Activated CD8-positive, alpha-beta memory T cell treated with anti-CD3 and anti-CD28 coated beads, Interleukin-2, amount 50 U/mL, for 4 hours (primary cell): ENCODE data around the gene FZD7.

Experiments
- DNase-seq: peaks from one replicate; pipeline ENCODE4 v3.0.0-alpha.2; 2020

The FZD7 gene

DNA sequence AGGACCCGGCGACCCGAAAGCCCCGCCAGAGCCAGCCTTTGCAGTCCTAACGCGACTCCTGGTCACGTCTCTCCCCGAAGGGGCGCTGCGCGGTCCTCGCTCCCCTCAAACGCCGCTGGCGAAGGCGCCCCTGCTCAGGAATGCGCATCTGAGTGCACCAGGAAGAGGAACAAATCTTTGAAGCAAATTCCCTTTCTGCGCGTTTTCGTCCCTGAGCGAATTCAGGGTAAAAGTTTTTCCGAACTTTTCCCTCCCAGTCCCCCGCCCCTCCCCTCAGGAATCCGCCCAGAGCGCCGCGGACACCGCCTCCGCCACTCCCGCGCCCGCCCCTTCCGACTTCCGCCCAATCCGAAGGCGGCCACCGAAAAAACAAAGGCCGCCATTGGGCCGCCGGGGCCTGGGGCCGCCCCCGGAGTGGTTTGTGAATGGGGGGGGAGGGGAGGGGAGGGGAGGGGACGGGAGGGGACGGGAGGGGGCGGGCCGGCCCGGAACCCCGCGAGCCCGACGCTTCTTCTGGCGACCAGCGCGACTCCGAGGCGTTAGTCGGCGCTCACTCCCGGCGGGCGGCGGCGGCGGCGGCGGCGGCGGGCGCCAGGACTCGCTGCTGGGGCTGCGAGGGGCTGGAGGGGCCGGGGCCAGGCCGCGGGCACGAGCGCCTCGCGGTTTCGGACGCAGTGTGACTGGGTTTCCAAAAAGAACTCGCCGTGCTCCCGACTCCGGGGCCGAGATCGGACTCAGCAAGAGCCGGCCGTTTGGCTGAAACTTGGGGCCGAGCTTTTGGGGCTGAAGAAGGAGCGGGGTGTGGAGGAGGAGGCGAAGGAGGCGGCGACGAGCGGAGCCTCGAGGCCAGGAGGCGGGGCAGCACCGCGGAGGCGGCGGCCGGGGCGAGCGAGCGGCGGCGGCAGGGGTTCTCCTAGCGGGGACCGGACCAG is at the start of gene FZD7:
Gene FZD7 (plus strand): TSS at position 539 of the 932 bp plus-strand sequence. CDS start 793 bp downstream, outside the sequence.
- DNase-seq = peak; percentile 81

- DNase-seq = no peak
Measured at GRCh38 chr2:201984333-201984732, 49.3 kb upstream of the FZD7 start.

- no peak for DNase-seq
Measured at GRCh38 chr2:201984800-201985525, 48.7 kb upstream of the FZD7 start.

GRCh38 chr2:201985728-201986462 is 47.8 kb upstream of the FZD7 start:
- DNase-seq = no peak

DNA sequence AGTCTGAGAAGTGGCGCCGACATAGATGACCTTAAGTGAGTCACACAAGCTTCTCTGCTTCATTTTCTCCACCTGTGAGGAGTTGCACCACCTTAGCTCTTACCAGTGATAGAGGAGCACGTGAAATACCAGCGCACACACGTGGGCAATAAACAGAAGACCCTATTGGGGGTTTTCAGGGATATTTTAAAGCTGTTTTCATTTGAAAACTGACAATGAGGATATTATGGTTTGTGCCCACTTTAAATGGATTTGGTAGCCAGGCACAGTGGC is 47.3 kb upstream of the FZD7 start:
- no peak for DNase-seq

DNA sequence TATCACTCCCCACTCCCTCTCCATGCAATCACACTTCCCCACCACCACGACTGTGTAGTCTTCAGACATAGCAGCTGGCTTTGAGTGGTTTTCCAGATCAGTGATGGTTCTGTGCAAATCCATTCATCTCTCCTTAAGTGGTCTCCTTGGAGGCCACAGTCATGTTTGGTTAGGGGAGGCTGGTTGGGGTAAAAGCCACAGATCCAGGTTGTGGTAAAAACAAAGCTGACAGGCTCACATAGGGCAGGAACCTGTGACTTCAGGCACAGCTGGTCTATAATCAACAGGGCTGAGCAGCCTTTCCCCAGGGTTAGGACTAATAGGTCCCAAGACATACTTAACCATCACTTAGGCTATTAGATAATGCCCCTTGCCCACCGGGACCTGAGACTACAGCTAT is 46.2 kb upstream of the FZD7 start:
- DNase-seq = no peak

DNA sequence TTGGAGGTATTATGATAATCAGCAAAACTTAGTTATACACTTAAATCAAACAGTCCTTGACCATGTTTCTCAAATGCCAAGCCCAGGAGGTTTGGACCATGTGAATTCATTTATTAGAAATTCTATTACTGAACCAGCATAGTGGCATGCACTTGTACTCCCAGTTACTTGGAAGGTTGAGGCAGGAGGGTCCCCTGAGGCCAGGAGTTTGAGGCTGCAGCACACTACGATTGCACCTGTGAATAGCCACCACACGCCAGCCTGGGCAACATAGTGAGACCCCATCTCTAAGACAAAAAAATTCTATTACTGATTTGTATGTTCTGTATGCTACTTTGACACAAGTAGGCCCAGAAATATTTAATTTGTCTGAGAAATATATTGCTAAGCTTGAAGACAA is 43.6 kb upstream of the FZD7 start:
- DNase-seq = no peak

DNA sequence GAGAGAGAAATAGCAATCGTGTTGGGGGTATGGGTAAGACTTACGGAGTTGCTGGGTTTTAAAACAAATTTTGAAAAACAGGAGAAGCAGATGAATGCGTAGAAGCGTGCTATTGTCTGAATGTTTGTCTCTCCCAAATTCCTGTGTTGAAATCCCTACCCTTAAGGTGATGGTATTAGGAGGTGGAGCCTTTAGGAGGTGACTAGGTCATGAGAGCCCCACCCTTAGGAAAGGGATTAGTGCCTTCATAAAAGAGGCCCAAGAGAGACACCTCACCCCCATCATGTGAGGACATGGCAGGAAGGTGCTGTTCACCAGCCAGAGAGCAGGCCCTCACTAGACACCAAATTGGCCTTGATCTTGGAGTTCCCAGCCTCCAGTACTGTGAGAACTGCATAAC is 40.7 kb upstream of the FZD7 start:
- no peak for DNase-seq

DNA sequence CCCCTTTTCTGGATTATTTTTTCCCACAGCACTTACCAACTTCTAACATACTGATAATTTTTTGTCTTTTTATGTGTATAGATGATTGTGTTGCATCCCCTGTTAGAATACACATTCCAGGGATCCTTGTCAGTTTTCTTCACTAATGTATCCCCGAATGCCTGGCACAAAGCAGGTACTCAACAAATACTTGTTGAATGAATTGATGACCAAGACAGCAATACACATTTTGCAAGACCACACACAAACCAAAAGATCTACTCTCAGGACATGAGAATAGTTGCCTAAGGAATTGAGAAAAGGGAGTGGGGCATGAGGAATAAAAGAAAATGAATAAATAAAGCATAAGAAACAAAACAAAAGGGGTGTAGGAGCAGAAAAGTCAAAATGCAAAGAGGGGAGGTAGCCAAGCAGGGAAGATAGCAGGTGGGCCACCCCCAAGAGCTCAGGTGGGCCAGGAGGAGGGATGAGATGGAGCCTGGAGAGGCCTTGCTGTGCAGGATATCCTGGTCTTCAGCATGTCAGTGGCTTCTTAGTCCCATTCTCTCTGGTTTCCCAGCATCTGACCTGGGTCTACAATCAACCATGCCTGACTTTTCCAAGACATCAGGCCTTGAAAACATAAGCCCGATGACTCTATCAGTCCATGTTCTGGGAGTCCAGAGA is 38.5 kb upstream of the FZD7 start:
- DNase-seq = no peak

DNA sequence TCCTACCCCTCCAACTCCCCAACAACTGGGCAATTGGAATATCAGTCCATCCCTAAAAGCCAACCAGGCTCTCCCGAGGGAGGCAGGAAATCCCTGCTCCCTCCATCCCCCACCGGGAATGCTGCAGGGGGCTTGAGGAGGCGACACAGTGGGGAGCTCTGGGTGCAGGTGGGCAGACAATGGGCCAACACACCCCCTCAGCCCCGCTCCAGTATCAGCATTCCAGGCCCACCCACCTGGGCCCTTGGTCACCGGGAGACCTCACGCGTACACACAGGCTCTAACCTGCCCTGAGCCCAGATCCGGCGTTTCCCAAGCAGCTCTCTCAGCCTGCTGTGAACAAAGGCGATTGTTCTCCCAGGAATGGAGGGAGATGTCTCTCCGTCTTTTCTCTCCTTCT is 37.6 kb upstream of the FZD7 start:
- no peak for DNase-seq

- DNase-seq = no peak
Measured at GRCh38 chr2:201996679-201997314, 36.9 kb upstream of the FZD7 start.

- no peak for DNase-seq
Measured at GRCh38 chr2:201999279-201999678, 34.4 kb upstream of the FZD7 start.

DNA sequence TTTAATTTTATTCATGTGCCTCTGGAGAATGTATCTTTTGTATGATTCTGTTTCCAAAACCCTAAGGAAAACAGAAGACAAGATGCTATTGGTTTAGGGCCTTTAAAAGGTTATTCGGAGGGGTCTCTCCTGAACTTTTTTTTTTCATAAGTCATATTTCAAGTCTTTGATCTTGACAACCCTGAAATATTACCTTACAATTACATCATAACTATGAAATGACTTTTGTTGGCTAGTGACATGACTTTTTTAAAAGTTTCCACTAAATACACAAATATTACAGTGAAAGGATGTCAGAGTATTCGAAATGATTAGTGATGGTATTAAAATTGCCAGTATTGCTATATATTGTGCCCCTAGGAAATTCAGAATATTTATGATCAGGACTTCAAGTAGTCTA is 31.8 kb upstream of the FZD7 start:
- DNase-seq = no peak

DNA sequence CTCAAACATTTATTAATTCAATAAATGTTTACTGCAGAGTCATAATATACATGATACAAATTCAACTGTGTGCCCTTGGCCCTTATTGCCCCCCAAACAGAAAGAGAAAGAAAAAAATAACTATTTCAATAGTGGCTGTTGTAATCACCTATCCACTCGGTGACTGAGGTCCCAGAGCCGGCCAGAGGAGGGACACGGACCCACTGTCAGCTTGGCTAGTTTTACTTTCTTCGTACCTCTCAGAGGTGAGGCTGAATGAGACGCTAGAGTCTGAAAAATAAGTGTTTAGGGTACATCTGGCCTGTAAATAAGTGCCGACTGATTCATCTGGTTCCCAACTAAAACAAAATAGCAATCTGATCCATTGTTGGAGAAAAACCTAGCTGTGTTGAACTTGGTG is 31.3 kb upstream of the FZD7 start:
- no peak for DNase-seq

DNA sequence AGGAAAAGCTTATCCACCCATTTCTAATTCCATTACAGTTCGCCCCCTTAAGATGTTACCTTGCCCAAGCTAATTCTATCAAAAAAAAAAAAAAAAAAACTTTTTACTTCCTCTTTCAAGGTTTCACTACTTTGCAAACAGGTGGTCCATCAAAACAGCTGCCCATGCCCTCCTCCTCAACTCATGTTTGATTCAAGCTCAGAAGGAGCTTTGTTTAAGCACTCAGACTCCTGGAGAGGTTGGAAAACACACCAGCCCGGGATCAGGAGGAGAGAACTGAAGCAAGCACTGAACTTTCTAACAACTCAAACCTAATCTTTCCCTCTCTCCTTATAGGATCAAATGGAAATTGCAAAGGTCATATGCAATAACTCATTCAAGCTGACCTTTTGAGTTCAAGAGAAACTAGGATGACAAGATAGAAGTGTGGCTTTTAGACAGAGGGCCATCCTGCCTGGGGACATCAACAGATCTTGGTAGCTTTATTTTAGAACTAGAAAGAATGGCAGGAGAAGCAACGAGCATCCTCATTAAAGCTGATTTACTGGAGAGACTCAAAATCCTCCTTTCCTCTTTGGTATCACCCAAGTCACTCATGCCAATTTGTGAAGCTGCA is 28.3 kb upstream of the FZD7 start:
- DNase-seq = no peak

GRCh38 chr2:202006301-202006700 is 27.4 kb upstream of the FZD7 start:
- no peak for DNase-seq

DNA sequence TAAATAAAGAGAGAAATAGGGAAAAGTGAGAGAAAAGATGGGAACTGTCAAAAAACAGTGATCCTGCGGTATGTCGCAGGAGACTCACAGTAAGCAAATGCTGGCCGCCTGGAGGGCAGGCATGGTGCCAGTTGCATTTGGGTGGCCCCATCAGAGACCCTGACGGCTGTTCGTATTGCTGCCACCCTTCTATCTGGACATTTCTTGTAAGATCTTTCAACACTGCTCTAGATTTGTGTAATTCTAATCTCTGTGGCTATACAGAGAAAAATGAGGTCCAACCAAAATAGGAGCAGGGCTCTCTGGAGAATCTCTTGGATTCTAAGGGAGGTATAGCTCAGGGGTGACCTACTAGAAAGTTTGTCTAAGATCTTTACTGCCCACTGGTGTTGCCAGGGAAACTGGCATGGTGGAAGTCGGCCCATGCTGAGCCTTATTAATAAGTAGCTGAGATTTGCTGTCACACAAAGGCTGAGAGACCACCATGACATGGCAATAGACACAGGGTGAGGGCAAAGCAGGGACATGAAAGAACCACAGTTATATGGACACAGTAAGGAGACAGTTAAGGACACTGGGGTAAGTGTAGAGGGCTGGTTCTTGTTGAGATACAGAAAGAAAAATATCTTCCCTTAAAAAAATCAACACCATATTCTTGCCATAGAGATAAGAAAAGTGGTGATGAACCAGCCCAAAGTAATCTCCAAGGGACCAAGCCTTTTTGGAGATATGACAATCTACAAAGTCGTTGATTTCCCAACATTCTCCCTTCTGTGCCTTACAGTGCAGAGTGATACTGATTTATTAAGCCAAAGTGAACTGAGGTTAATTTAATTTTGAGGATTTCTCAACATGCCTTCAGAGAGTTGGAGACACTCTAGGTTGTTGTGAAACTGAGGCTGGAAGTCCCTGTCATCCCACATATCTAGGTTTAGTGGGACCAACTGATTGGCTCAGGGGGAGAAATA is 26.4 kb upstream of the FZD7 start:
- DNase-seq = no peak

GRCh38 chr2:202007983-202008354 is 25.7 kb upstream of the FZD7 start:
- no peak for DNase-seq

GRCh38 chr2:202009019-202009481 is 24.6 kb upstream of the FZD7 start:
- DNase-seq = no peak

DNA sequence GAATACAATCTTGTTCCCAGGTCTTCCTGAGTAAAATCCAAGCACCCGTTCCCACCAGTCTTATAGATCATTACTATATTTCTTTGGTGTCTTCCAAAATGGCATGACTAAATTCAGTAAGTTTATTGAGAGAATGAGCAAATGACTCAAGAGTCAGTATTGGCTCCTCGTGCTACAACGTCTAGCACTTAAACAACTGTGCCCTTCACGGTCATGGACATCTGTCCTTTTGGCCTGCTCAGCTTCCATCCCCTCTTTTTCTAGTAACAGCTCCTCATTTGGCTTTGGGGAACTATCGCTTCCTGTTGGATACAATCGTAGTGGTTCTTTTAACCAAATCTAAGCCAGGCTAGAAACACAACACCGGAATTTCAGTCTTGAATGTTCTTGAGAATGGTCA is 24.1 kb upstream of the FZD7 start:
- no peak for DNase-seq

DNA sequence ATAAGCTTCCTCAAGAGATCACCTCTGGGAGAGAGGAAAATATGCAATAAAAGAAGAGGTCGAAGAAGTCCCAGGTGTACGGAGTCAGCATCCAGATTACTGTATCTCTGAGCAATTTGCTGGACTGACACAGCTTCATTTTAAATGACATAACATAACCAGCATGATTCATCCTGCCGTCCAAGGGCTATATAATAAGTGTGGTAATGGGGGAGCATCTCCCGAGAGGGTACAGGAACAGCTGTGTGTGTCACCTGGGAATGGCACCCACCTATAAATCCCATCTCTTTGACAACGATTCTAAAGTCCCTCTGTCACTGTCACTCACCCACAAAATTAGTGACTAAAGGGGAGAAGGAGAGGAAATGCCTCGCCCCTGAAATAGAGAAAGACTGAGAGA is 19.3 kb upstream of the FZD7 start:
- DNase-seq = no peak
